HT1080 (cell line): ENCODE measurements around the gene TAGLN. TPM values are rescaled to one million over a fixed set of nuclear protein-coding genes. Genes with fewer than 3 reads are reported as not detected.

Source experiments
- DNase-seq: peaks from one replicate; pipeline ENCODE4 v3.0.0-alpha.2; 2015; ENCODE audit warnings: low read depth
- total RNA-seq: library from RNA; depleted of rRNA; stranded (reverse); fragments of >200 nt; shearing (Covaris generic); gene quantifications from 2 replicates; pipeline ENCODE4 v1.2.3, GENCODE V29; 2014; rRNA removed

TAGLN gene
- total RNA-seq, 1 experiment from 2014 or later, result 26.6 TPM

GRCh38 chr11:117229931-117230285, 30.7 kb downstream of the TAGLN start:
- no peak for DNase-seq

GRCh38 chr11:117230286-117230961, 31.3 kb downstream of the TAGLN start:
- DNase-seq, result peak; percentile 20

DNA sequence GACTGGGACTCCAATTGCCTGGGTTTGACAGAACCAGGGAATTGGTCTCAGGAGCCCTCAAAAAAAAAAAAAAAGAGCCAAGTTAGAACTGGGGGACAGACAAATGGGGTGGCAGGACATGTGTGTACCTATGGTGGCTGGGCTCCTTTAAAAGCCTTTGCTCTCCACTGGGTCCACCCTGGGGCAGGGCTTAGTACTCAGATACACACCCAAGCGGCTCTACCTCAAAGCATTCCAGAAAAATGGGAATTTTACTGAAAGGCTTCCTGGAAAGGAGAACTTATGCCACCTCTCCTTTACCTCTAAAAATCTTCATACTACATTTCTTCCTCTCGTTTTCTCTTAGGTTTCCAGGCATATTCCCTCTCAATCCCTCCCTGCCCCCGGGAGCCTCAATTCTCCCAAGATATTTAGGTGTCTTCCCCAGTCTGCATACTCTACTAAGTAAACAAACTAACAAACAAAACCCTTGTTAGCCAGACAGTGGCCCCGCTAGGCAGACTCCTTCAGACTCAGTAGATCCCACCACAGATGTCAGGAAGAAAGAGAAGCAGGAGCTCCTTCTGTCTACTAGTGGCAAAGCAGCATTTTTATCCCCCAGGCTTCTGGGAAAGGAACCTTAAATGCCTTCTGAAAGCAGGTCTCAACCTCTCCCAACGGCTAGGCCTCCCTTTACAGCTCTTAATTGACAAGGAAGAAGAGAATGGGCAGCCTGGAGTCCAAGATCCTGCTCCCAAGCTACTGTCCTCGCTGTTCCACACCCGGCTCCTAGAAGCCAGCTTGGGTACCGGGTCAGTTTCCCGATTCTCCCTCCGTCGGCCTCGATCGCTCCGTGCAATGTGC, 32.0 kb downstream of the TAGLN start:
- peak; percentile 11 for DNase-seq

- DNase-seq, result no peak
Observed at GRCh38 chr11:117231842-117232091, 32.6 kb downstream of the TAGLN start, which contains the start of gene PCSK7. Gene PCSK7, minus strand, starts transcription at chr11:117232073. Its CDS starts 2,229 bp downstream, at chr11:117229844.

- peak; percentile 73 for DNase-seq
Observed at GRCh38 chr11:117232092-117232878, 33.1 kb downstream of the TAGLN start, which contains the start of gene RNF214. Gene RNF214, plus strand, starts transcription at chr11:117232671. Its CDS starts 1,602 bp downstream, at chr11:117234273.

- DNase-seq, result no peak
Observed at GRCh38 chr11:117232911-117233409, 33.8 kb downstream of the TAGLN start.

DNA sequence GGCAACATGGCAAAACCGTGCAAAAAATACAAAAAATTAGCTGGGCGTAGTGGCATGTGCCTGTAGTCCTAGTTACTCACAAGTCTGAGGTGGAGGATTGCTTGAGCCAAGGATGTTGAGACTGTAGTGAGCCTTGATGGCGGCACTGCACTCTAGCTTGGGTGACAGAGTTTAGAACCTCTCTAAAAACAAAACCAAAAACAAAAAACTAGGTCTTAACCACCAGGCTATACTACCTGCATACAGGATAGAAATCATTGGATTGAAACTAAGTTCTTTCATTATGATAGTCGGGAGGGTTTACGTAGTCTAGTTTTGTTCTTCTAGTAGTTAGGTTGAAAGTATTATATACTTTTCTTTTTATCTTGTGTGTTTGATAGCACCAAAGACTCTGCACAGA, 39.1 kb downstream of the TAGLN start:
- no peak for DNase-seq

DNA sequence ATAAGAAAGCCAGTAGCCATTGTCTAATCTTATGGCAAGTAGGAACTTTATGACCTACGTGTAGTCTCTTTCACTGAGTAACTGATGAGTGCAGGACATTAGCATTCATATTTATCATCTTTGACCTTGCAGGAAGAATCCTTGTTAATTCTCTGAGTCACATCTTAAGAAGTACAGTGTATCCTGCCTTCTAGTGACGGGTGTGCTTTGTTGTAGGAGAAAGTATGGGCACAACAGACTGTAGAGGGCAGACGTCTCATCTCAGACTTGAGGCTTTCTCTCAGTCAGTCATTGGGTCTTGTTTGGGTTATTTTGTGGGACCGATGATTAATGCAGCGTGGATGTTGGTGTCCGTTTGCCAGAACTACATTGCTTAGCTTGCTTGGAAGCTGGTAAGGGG, 40.1 kb downstream of the TAGLN start:
- peak; percentile 95 for DNase-seq

GRCh38 chr11:117248341-117248740, 49.2 kb downstream of the TAGLN start:
- DNase-seq, result no peak

GRCh38 chr11:117249571-117249970, 50.4 kb downstream of the TAGLN start:
- DNase-seq, result no peak

DNA sequence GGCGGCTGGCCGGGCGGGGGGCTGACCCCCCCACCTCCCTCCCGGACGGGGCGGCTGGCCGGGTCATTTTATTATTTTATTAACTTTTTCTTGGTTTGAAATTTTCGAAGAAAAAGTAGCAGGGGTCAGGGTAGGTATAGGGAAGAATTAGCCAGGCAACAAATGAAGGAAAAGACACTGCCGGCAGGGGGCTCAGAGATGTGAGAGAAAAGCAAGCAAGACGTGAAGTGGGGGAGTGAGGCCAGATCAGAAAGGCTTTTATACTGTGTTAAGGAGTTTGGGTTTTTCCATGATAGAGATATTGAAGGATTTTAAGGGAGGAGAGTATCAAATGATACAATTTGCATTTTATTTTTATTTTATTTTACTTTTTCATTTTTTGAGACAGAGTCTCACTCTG, 52.3 kb downstream of the TAGLN start:
- DNase-seq, result no peak

DNA sequence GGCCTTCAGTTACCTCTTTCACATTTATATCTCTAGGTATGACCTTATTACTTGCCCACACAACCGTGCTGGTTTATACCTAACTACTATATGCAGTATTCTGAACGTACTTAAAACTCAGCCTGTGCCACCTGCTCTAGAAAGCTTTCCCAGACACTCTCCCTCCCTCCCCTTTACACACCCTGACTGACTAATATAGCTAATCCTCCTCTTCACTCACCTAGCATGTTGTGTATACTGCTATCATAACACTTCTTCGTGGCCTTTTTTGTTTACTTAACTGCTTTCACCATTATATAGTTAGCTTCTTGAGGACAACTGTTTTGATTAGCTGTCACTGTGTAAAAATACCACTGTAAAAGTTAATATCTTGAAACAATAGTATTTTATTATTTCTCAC, 56.8 kb downstream of the TAGLN start:
- no peak for DNase-seq

DNA sequence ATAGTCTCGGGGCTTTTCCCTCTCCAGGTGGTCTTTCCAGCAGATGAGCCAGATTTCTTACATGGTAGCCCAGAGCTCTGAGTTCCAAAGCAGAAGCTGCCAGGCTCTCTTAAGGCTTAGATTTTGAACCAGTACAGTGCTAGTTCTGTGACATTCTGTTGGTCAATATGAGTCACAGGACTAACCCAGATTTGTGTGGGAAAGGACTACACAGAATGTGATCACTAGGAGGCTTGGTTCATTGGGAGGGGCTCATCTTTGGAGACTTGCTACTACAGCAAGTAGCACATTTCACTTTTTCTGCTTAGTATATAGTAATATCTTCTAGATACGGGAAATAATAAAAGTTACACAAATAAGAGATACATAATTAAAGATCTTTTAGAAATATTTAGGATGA, 57.4 kb downstream of the TAGLN start:
- peak; percentile 59 for DNase-seq

Other genes with a start within 250 kb of the TAGLN start
- gene SIK3, start 100.9 kb upstream of the TAGLN start, total RNA-seq, result 14.3 and 15.2 TPM in 2 replicates
- gene PAFAH1B2, start 55.1 kb upstream of the TAGLN start, total RNA-seq, result 112 and 120 TPM in 2 replicates
- 3.0 and 4.3 TPM in 2 replicates for gene SIDT2, start 20.6 kb upstream of the TAGLN start, total RNA-seq
- 39.6 and 45.7 TPM in 2 replicates for gene PCSK7, start 32.7 kb downstream of the TAGLN start, total RNA-seq
- gene RNF214, start 33.3 kb downstream of the TAGLN start, total RNA-seq, result 7.5 and 9.3 TPM in 2 replicates
- 1.3 and 3.8 TPM in 2 replicates for gene BACE1-AS, start 92.0 kb downstream of the TAGLN start, total RNA-seq
- gene BACE1, start 116.9 kb downstream of the TAGLN start, total RNA-seq, result 7.3 and 13.4 TPM in 2 replicates
- 41.4 and 42.9 TPM in 2 replicates for gene CEP164, start 128.5 kb downstream of the TAGLN start, total RNA-seq